ENCODE data around the gene EZH2.

The EZH2 gene

DNA sequence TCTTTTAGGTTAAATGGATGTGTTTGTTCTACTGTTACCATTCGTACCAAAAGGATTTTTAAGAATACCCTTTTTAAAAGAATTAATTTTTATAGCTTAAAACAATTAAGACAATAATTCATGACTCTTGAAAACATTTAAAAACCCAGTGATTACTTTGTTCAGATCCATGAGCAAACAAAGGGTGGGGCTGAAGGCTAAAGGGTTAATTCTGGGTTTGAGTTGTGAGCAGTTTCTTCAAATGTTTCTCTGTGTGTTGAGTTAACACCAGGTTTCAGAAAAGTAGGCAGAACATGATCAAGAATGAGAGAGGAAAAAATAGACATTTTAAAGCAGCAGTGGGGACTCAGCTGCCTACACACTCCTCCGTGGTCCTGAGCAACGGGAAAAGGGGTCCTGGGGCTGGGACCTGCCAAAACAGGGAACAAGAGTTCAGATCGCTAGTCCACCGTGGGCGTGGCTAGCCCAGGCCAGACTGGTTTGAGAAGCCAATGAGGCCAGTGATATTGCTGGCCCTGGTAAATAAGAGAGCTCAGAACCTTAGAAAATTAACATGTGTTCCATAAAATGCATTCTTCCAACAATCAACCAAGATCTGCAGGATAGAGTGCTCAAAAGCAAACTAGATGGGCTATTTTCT, 14.9 kb upstream of the EZH2 start:
- DNase-seq: no peak

GRCh38 chr7:148894591-148894990, 10.5 kb upstream of the EZH2 start:
- DNase-seq: no peak

DNA sequence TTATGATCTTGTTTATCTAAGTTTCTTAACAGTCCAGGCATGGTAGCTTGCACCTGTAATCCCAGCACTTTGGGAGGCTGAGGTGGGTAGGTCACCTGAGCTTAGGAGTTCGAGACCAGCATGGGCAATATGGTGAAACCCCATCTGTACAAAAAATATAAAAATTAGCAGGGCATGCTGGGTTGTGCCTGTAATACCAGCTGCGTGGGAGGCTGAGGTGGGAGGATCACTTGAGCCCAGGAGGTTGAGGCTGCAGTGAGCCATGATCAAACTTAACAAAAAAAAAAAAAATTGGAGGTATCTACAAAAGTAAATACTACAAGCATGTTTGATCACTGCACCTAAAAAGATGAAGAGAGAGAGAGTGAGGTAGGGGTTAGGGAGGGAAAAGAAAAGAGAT, 9.0 kb upstream of the EZH2 start:
- DNase-seq: no peak

DNA sequence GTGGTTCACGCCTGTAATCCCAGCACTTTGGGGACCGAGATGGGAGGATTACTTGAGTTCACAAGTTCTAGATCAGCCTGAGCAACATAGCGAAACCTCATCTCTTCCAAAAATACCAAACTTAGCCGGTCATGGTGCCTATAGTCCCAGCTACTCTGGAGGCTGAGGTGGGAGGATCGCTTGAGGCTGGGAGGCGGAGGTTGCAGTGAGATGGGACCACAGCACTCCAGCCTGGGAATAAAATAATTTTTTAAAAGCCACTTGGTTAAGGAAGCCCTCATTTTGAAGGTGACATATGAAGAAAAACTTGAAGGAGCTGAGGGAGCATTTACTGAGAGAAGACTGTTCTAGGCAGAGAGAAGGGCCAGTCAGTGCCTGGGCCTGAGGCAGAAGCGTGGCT, 4.2 kb upstream of the EZH2 start:
- no peak for DNase-seq

DNA sequence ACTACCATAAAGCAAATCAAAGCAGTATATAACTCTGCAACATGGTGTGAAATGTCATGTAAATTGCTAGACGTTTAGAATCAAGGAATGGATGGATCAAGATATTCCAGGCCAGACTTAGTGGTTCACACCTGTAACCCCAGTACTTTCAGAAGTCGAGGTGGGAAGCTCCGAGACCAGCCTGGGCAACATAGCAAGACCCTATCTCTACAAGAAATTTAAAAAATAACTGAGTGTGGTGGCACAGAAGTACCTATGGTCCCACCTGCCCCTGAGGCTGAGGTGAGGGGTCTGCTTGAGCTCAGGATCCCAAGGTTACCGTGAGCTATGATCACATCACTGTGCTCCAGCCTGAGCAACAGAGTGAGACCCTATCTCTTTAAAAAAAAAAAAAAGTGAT, 2.8 kb upstream of the EZH2 start:
- no peak for DNase-seq

DNA sequence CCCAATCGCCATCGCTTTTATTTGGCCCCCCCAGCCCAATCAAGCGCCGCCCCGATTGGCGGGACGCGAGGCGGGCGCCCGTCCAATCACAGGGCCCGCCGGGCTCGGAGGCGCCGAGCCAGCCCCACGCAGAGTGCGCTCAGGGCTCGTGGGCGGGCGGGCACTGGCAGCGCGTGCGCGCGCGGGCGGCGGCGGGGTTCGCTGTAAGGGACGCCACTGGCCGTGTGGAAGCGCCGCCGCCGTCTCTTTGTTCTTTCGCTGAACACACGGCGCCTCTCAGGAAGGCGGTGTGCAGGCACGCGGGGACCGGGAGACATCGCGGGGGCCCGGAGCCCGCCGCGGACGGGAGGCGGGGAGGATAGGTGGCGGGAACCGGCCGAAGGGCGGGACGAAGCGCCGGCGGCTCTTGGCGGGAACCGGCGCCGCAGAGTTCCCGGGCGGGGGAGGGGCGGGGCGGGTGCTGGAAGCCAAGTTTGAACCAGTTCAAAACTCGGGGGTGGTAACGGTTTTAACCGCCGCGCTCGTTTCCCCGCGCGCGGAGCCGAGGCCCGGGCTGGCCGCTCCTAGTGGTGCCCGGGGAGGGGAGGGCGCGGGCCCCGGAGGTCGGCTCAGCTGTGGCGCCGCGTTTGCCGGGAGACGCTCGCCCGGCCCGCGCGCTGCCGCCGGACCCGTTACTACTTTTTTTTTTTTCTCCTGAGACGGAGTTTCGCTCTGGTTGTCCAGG, 370 bp upstream of the EZH2 start:
- DNase-seq: peak; percentile 87 to 92 (median 91)

DNA sequence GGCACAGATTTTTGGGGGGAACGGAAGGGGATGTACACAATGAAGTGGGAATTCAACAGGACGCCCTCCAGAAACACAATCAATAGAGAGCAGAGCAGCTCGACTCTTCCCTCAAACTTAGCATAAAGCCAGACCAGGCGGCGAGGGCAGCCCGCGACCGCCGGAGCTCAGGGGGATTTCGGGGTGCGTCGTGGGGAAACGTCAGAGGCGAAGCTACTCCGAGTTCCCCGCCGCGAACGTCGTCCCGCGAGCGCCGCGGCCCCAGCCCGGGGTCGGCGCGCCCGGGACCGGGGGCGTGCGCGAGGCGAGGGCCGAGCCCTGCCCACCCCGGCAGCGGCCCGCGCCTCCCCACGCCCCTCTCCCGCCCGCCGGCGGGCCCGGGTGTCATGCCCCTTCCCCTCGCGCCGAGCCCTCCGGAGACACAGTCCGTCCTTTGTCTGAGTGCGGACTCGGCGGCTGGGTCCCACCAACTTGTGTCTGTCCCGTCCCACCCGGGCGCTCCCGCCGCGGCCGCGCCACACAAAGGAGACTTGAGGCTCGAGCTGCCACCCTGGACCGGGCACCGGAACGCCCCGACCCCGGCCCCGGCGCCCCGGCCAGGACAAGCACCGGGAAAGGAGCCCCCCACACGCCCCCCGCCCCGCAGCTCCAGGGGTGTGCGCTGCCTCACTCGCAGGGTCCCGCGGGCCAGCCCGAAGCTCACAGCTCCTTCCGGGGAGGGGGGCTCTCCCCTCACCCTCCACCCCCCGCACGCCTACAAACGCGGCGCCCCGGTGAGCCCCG, 634 bp downstream of the EZH2 start:
- peak; percentile 29 to 65 (median 52) for DNase-seq

DNA sequence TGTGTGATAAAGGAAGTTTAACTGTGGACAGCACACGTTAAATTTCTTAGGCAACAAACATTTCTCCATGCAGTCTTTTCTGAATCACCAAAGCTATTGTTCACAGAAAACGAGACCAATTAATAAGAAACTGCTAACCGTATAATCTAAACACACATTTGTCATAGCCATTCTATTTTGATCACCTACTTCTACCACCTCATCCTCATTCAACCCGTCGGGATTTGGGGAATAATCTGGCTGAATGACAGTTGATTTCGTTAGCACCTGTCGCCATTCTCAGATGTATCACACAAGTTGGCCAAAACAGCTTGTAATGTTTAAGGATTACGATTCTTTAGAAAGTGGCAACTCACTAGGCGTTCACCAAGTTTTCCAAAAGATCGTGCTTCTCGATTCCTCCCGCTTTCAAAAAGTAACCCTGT, 1.2 kb downstream of the EZH2 start:
- peak in 1 of 6 experiments; percentile 42 for DNase-seq

GRCh38 chr7:148882192-148882591, 1.9 kb downstream of the EZH2 start:
- no peak for DNase-seq

GRCh38 chr7:148878317-148878716, 5.8 kb downstream of the EZH2 start:
- no peak for DNase-seq

- no peak for DNase-seq
Measured at GRCh38 chr7:148877517-148877916, 6.6 kb downstream of the EZH2 start.

GRCh38 chr7:148872188-148872587, 11.9 kb downstream of the EZH2 start:
- no peak for DNase-seq

DNA sequence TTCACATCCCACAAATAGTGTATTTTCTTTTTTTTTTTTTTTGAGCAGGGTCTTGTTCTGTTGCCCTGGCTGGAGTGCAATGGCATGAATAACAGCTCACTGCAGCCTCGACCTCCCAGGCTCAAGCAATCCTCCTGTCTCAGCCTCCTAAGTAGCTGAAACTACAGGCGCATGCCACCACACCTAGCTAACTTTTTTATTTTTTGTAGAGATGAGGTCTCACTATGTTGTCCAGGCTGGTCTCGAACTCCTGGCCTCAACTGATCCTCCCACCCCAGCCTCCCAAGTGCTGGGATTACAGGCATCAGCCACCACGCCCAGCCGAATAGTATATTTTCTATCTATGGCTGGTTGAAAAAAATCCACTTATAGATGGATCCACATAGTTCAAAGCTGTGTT, 12.5 kb downstream of the EZH2 start:
- DNase-seq: no peak

- no peak for DNase-seq
Measured at GRCh38 chr7:148871030-148871429, 13.1 kb downstream of the EZH2 start.

DNA sequence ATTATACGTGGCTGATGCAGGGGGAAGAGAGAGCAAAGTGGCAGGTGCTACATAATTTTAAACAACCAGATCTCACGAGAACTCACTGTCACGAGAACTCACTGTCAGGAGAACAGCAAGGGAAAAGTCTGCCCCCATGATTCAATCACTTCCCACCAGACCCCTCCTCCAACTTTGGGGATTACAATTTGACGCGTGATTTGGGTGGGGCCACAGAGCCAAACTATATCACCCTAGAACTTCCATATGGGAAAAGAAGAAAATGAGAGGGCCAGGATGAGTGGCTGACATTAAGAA, 15.8 kb downstream of the EZH2 start:
- no peak for DNase-seq

- no peak for DNase-seq
Measured at GRCh38 chr7:148867596-148868377, 16.3 kb downstream of the EZH2 start.

- DNase-seq: no peak
Measured at GRCh38 chr7:148866362-148866761, 17.7 kb downstream of the EZH2 start.

DNA sequence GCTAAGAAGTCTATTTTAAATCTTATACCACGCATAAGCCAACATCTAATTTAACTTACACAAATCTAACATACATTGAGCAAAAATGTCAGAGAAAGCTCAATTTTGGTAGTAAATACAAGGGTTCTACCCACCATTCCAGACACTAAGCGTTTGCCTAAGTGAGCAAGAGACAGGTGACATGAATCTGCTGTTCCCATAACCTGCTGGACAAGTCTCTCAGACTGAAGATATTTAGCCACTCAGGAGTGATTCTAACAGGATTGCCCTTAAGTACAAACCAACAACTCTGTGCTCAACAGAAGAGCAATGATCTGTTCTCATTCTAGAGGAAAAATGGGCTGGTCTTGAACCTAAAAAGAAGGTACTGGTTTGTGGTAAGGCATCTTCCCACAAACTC, 18.8 kb downstream of the EZH2 start:
- DNase-seq: no peak

DNA sequence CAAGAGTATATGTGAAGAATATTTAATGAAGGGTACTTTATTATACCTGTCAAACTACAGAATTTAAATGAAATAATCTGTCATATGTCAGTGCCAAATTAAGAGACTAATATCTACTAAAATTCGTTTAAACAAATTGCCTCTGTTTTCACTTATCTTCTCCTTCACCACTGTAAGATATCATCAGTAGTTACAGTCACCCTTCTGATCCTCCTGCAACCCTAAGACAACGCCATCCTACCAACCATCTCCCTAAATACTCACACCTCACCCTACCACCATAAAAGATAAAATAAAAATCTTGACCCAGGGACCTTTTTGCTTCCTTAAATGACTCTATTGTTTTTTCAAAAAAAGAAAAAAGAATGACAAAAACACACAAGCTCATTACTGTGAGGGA, 20.8 kb downstream of the EZH2 start:
- no peak for DNase-seq

DNA sequence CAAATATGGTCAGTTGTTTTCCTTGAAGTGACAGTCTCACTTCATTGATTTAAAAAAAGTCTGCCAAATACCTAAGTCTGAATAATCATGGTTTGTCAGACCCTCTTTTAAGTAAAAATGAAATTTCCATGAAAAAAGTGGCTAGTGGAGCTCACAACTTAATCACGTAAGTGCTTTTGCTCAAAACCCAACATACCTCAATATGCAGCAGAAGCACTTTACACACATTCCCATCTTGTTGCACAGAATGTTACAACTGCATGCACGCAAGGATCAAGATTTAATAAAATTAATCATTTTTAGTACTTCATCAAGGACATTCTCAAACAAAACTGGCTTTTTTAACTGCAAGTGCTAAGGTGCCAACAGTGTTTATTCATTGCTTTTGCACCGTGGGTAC, 21.6 kb downstream of the EZH2 start:
- DNase-seq: no peak

- DNase-seq: no peak
Measured at GRCh38 chr7:148858489-148858888, 25.6 kb downstream of the EZH2 start.

DNA sequence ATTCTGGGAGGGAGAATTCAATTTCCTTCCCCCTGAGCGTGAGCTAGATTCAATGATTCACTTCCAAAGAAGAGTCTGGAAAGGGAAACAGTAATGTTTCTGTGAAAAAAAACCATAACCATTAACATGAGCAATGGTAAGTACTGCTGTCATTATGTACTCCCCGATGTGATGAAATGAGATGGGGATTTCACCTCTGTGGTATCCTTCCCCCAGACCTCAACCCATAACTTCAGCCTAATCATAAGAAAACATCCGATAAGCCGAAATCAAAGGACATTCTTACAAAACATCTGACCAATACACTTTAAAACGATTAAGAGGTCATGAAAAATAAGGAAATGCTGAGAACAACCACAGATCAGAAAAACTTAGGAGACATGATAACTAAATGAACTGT, 27.2 kb downstream of the EZH2 start:
- no peak for DNase-seq

DNA sequence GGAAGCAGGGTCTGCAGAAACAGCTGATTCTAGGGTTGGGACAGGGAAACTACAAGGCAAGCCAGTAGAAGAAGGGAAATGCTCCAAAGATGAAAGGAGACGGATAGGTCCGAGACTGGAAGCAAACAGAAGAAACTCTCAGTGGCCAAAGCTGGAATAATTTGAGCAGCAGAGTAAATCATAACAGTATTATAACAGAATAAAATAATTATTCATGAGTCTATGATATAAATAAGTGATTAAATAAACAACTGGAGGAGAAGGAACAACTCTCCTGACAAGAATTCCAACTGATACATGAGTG, 27.6 kb downstream of the EZH2 start:
- DNase-seq: no peak

DNA sequence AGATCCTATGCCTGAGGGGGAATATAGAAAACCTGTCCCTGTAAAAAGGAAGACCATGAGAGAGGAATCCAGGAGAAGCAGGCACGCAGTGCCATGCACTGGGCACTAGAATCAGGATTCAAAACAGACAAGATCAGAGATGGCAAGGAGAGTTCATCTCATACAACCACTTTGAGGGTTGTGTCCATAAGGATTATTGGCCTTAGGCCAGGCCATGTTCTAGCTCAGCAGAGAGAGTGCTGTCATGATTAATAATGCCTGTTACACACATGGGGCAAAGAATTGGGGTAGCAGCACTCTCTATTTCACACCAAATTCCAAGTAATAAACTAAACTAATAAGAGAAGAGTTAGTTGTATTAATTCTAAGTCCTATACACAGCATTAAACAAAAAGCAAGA, 29.1 kb downstream of the EZH2 start:
- no peak for DNase-seq

All from stimulated activated naive CD4-positive, alpha-beta T cell (primary cell).